IPS DF 4.7 (cell line): Measurements from ENCODE around the gene TMEM61.

Experiments
- DNase-seq: peaks from one replicate; pipeline ENCODE4 v3.0.0-alpha.2; 2013; ENCODE audit warnings: low spot score; ENCODE audit errors: extremely low read depth

Gene TMEM61

DNA sequence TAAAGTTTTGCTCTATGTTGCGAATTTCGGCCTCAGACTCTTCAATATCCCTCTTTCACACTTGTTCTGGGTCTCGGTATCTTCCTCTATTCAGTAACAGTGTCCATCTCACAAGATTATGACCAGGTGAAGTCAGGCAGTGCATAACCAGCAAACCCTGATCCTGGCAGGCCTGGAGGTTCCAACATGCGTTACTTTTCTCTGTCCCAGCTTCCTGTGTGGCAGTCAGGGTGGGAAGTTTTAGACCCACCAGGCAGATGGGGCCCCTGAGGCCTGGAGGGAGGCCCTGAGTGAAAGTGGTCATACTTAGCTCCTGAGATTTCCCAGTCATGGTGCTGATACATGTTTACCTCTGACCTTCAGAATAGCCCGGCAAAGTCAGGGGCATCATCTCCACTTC lies 5.1 kb downstream of the TMEM61 start:
- no peak for DNase-seq

DNA sequence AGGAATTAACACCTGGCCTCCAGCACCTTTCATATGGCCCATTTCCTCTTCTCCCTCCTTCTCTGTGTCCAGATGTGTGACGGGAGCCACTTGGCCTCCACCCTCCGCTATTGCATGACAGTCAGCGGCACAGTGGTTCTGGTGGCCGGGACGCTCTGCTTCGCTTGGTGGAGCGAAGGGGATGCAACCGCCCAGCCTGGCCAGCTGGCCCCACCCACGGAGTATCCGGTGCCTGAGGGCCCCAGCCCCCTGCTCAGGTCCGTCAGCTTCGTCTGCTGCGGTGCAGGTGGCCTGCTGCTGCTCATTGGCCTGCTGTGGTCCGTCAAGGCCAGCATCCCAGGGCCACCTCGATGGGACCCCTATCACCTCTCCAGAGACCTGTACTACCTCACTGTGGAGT lies 5.6 kb downstream of the TMEM61 start:
- DNase-seq: no peak

GRCh38 chr1:54986533-54986932 lies 6.1 kb downstream of the TMEM61 start:
- DNase-seq: no peak

DNA sequence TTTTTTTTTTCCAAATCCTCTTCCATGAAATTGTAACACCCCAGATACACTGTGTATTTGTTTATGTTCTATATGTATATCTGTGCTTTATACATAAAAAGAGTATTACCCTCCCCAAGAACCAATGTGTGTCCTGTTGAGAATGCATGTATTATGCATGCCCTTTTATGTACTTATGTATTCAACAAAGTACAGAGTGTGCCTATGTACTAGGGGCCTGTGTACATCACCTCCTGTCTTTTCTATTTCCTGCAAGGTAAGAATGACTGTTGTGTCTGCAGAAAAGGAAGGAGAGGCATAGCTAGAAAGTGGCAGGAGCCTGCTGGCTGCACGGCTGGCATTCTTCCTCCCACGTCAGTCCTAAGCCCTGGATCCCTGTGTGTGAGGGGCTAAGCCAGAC lies 7.0 kb downstream of the TMEM61 start:
- DNase-seq: no peak

GRCh38 chr1:54987919-54988705 lies 7.7 kb downstream of the TMEM61 start:
- DNase-seq: no peak

DNA sequence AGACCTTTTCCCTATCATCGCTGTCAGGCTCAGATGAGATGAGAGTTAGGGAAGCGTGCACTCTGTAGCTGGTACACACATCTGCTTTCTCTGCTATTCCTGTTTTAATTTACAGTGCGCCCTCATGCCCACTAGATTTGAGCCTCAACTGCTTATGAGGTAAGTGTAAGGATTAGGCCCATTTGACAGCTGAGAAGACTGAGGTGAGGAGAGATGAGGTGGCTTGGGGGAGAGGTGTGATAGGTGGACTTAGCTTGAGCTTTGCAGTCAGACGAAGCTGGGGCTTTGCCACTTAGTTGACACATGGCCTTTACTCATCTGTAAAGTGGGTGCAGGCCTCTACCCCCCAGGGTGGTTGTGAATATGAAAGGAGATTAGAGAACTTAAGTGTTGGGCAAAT lies 8.5 kb downstream of the TMEM61 start:
- DNase-seq: no peak

GRCh38 chr1:54989473-54989872 lies 9.0 kb downstream of the TMEM61 start:
- no peak for DNase-seq

DNA sequence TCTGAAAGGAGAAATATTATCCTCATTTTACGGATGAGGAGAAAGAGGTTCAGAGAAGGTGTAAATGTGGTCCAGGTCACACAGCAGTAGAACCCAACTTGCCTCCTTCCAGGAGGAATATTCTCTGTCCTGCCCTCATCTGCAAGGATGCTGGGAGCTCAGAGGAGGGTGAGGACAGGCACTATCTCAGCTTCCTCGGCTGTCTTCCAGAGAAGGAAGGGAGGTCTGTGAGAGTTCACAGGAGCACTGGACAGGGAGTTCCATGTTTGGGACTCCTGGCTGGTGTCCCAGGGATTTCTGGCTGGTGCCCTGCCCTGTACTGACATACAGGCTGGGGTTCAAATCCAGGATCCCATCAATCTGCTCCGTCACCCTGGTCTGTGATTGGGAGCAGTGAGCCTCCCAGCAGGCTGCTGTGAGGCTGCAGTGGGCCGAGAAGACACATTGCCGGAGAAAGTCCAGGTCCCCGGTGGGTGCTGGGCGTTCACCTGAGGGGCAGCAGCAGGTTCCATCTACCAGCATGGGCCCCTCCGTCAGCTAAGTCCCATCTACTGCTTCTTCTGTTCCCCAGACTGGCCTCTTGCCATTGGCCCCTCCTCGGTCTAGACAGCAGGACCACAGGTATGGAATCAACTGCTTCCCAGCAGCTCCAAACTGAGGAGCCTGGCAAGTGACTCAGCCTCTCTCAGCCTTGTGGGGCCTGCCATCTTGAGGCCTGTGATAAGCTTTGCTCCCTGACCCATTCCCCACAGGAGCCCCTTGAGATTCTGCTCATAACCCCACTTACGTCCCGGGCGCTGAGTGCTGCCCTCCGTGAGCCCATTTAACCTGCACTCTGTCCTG lies 9.8 kb downstream of the TMEM61 start:
- DNase-seq: no peak

- no peak for DNase-seq
These were observed 10.5 kb downstream of the TMEM61 start for GRCh38 chr1:54990916-54991315.

DNA sequence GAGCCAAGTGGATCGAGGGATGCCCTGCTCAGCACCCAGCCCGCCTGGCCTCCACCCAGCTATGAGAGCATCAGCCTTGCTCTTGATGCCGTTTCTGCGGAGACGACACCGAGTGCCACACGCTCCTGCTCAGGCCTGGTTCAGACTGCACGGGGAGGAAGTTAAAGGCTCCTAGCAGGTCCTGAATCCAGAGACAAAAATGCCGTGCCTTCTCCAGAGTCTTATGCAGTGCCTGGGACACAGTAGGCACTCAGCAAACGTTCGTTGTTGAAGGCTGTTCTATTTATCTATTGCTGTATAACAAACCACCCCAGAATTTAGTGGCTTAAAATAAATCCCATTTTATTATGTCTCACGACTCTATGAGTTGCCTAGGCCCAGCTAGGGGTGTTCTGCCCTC lies 11.5 kb downstream of the TMEM61 start:
- DNase-seq: no peak

GRCh38 chr1:54993140-54993539 lies 12.7 kb downstream of the TMEM61 start:
- no peak for DNase-seq

DNA sequence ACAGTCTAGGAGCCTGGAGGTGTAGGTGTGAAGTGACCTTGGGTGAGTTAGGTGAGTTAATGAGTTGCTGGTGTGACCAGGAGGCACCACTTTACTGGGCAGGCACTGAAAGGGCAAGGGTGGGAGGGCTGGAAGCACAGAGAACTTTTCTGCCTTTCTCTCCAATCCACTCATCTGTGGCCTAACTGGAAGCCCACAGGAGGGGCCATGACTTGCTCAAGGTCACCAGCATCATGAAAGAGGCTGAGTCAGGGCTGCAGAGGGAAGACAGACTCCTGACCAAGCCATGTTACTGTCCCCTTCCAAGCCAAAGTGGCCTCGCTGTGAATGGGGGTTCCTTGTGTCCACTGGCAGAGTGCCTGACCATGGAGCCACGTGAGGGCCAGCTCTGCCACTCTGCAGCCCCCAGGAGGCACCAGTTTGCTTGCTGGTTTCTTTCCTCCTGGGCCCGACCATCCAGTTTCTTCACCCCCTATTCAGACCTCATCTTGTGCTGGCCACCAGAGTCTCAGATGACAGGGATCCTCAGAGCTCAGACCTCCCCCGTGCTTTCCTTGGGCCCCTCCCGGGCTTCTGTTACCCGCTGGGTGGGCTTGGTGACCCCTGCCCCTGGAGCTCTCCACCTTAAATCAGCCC lies 14.0 kb downstream of the TMEM61 start:
- no peak for DNase-seq

DNA sequence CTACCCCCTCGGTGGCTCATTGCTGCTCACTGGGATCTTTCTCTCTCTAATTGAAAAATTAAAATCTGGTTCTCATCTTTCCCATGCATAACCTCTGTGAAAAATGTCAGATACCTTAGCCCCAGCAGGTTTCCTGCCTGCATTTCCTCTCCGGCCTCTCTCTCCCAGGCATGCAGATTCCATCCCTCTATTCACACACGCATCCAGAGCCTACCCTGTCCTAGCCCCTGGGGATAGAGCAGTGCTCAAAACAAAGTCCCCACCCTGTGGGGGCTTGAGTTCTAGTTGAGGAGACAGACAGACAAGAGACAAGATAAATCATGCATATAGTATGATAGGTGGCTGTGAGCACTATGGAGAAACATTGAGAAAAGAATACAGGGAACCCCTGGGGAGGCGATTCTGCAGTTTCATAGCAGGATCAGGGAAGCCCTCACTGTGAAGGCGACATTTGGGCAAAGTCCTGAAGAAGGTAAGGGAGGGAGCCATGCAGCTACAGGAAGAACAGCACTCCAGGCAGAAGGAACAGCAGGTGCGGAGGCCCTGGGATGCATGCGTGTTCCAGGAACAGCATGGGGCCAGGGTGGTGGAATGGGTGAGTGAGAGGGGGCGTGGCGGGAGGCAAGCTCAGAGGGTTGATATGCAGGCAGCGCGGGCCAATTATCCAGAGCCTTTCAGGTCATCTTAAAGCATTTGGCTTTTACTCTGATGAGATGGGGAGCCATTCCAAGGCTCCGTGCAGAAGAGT lies 14.8 kb downstream of the TMEM61 start:
- no peak for DNase-seq

DNA sequence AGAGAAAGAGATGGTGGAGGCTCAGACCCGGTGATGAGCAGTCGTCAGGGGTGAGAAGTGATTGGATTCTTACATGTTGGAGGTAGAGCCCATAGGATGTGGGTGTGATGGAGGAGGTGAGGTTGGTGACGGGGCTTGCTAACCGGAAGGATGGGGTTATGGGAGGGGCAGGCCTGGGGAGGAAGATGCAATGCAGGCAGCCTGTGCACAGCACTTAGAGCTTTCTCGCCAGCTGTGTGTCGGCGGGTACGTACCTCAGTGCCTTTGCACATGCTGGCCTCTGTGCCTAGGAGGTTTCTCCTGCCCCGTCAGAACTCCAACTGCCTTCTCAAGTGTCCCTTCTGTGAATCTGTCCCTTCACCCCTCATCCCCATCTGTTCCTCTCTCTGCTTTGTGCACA lies 15.4 kb downstream of the TMEM61 start:
- DNase-seq: no peak

DNA sequence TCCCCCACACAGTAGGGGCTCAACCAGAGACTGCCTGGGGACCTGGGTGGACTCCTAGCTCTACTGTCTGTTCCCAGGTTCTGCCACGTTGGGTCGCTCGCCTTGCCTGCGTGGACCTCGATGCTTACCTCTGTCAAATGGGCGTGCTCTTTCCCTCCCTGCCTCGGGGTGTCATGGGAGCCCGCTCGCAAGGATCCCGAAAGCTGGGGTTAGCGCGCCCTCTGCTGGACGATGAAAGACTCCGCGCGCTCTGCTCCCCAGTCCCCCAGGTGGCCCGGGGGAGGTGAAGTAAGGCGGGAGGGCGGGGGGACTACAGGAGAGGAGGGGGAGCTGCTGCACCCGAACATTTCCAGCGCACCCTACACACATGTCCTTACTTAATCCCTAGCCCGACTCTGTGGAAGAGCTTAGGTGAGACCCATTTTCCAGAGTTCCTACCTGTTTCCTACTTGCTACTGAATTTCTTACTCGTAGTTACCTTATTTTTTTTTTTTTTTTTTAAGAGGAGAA lies 16.0 kb downstream of the TMEM61 start:
- DNase-seq: no peak

- no peak for DNase-seq
These were observed 16.7 kb downstream of the TMEM61 start for GRCh38 chr1:54996869-54997710.

- no peak for DNase-seq
These were observed 17.2 kb downstream of the TMEM61 start for GRCh38 chr1:54997711-54997986.

GRCh38 chr1:54998100-54998499 lies 17.7 kb downstream of the TMEM61 start:
- no peak for DNase-seq

- DNase-seq: no peak
These were observed 18.2 kb downstream of the TMEM61 start, which contains the start of gene BSND for GRCh38 chr1:54998677-54999076. TSS of gene BSND (plus strand) at chr1:54998933. CDS start at chr1:54999187, 254 bp downstream.
